Mucosa of rectum (tissue), 2 donors: Measurements from ENCODE around the gene RTN4RL1.

Source experiments
- H3K27ac ChIP-seq, 2 donors: one replicate each; pipeline ENCODE4 v1.7.0; 2013; ENCODE audit warnings: inconsistent platforms in 2 of 2, low read depth in 2 of 2, low read length in 2 of 2
- H3K27me3 ChIP-seq, 2 donors: one replicate each; pipeline ENCODE4 v1.7.0; 2013; ENCODE audit warnings: low read length in 2 of 2; ENCODE audit not compliant: control insufficient read depth in 2 of 2, insufficient read depth in 2 of 2
- H3K36me3 ChIP-seq, 2 donors: one replicate each; pipeline ENCODE4 v1.7.0; 2013; ENCODE audit warnings: low read length in 2 of 2; ENCODE audit not compliant: control insufficient read depth in 2 of 2, insufficient read depth in 2 of 2
- H3K4me1 ChIP-seq, 2 donors: one replicate each; pipeline ENCODE4 v1.7.0; 2013; ENCODE audit warnings: low read length in 2 of 2, mild to moderate bottlenecking in 1 of 2; ENCODE audit not compliant: control insufficient read depth in 2 of 2, insufficient read depth in 2 of 2
- H3K4me3 ChIP-seq, 2 donors: one replicate each; pipeline ENCODE4 v1.7.0; 2013; ENCODE audit warnings: low read length in 2 of 2
- H3K9ac ChIP-seq, 2 donors: one replicate each; pipeline ENCODE4 v1.7.0; 2013; ENCODE audit warnings: low read length in 2 of 2, low read depth in 1 of 2, mild to moderate bottlenecking in 1 of 2
- H3K9me3 ChIP-seq, 2 donors: one replicate each; pipeline ENCODE4 v1.7.0; 2013; ENCODE audit warnings: low read length in 2 of 2; ENCODE audit not compliant: control insufficient read depth in 2 of 2
- donor health status: healthy.
- donor health status: Normal muscosa, but diverticular disease.

Gene RTN4RL1

DNA sequence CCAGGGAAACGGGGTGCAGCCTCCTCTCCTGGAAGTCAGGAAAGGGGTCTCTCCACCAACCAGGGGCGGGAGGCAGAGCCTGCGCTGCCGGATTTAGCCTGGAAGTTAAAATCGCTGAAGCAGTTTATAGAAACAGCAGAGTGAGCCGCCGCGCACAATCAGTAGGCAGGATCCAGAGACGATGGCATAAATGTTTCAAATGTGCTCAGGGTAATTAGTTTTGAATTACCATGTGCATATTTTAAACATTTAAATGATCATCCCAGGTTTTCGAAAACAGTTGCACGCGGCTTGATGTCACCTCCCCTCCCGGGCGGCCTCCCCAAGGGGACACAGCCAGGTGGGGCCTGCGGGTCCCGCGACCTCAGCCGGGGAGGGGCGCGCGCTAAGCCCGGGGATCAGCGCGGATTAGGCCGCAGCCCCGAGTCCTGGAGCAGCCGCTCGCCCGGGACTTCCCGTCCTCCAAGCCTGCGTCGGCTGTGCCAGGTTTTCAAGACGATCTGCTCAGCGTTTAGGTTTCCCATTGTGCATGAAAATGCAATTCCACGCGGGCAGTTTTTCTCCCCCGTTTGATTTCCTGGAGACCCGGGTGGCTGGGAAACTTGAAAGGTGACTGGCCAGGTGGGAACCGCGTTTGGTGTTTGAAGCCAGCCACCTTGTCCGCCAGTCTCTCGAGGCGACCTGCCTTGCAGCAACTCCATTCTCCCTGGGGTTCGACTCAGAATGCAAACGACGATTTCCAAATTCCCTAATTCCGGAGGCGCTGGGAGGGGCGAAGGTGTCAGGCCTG, 117.0 kb downstream of the RTN4RL1 start:
- Histone ChIP-seq H3K9ac (no peak overlapping the region), H3K36me3 (no peaks in the 10 kb centered on the region), H3K27me3 (peaks cover 52 to 54% of the 10 kb centered on the region in 2 donors), H3K4me1 (peaks cover 3 to 4% of the 10 kb centered on the region in 2 donors), H3K4me3 (no peak overlapping the region), H3K9me3 (no peaks in the 10 kb centered on the region), H3K27ac (no peak overlapping the region)

DNA sequence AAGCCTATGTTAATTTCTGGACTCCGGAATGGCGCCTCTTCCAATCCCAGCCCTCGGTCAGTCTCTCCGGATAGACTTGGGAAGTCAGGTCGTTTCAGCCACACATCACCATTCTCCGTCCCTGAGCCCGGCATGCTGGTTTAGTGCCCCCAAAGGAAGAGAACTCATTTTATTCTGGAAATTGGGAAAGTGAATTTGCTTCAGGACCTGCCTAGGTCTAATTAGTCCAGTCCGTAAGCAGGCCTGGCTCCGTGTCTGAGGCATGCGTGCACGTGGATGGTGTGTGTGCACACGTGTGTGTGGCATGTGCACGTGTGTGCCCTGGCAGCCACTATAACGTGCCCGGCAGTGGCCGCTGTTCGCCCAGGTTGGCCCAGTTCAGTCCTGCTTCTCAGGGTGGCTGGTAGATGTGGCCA, 117.9 kb downstream of the RTN4RL1 start:
- Histone ChIP-seq H3K27ac (no peak overlapping the region), H3K4me1 (peaks cover 3 to 4% of the 10 kb centered on the region in 2 donors), H3K36me3 (no peaks in the 10 kb centered on the region), H3K27me3 (peaks cover 51 to 52% of the 10 kb centered on the region in 2 donors), H3K9me3 (no peaks in the 10 kb centered on the region), H3K4me3 (no peak overlapping the region), H3K9ac (no peak overlapping the region)

DNA sequence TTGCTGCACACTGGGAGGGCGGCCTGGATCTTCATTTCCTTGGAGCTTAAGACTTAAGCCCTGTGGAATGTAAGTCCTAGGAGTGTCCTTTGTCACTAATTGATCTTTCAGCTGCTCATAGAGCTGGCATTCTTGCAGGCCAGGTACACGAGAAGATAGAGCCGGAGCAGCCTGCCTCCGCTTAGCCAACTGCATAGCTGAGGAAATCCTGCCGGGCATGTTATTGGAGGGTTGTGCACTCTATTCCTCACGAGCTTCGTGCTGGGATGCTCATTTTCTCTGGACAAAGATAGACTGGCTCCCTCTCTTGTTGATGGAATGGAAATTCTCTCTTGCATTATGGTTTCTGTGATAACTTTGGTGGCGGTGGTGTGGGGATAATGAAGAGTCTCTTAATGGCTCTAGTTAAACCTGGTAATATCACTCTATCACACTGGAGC, 118.5 kb downstream of the RTN4RL1 start:
- Histone ChIP-seq H3K9ac (no peak overlapping the region), H3K9me3 (no peaks in the 10 kb centered on the region), H3K36me3 (no peaks in the 10 kb centered on the region), H3K4me1 (peaks cover 3 to 4% of the 10 kb centered on the region in 2 donors), H3K27me3 (peaks cover 47 to 52% of the 10 kb centered on the region in 2 donors), H3K4me3 (no peak overlapping the region), H3K27ac (no peak overlapping the region)

DNA sequence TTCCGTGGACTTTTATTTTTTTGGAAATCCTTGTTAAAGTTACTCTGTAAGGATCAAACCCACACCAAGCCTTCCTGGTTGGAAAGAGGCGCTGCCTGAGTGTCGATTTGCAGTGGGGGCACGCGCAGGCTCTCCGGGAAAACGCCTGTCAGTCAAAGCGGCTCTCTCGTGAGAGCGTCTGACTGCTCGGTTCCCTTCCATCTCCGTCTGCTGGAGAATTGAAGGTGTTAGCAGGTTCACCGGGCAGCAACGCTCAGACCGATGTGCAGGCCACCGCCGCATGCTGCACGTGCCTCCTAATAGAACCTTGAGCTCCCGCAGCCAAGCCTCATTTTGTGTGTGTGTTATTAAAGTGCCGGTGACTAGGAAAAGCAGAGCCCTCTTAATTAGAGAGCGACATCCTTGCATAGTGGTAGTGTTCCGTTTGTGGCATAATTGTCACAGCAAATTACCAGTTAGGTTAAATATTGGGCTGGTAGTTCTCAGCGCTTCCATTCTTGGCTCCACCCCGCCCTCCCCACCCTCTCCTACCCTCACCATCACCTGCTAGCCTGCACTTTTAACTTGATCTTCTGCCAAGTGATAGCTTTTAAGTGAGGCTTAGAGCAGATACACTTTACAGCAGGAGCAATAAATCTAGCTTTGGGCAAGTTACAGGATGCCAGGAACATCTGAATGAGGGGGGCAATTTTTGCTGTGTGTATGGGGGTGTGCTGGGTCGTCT, 119.8 kb downstream of the RTN4RL1 start:
- no peak overlapping the region for H3K4me3 ChIP-seq
- H3K9me3 ChIP-seq = no peaks in the 10 kb centered on the region
- peaks cover 44 to 52% of the 10 kb centered on the region in 2 donors for H3K27me3 ChIP-seq
- no peak overlapping the region for H3K27ac ChIP-seq
- H3K9ac ChIP-seq = no peak overlapping the region
- no peaks in the 10 kb centered on the region for H3K36me3 ChIP-seq
- peaks cover 3 to 4% of the 10 kb centered on the region in 2 donors for H3K4me1 ChIP-seq

DNA sequence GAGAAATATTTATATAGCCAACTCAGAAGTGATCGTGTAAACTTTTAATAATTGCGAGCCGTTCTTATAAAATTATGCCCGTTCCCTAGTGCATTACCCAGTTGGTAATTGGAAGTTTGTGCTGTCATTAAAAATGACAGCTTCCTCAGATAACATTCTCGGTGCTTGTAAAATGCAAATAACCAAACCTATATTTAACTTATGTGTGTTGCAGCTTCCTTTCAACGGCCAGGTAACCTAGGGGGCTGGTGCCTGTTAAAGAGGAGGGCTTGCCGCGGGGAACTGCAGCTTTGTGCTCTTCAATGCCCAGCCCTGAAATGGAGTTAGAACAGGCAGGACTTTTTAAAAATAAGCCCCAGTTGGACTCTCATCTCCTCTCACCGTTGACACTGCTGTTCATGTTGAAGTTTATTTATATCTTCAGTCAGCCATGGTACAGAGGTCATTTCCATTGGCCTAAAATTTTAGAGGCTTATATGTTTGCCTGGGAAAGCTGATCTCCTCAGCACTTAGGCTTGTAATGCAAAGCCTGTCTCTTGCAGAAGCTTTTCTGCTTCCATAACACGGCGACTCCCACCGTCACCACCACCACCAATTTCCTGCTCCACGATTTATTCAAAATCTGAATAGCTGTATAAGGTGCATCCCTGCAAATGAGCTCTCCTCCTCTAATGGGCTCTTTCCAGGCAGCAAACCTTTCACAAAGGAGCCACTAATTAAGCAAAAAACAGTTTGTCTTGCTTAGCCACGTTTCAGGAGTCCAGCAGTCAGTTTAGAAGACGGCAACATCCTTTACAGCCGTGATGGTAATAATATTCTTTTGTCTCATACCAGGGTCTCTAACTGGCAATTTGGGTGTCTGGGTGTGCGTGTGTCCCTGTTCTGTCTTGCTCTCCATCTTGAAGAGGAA, 120.6 kb downstream of the RTN4RL1 start:
- Histone ChIP-seq H3K36me3 (no peaks in the 10 kb centered on the region), H3K4me3 (no peak overlapping the region), H3K27ac (no peak overlapping the region), H3K4me1 (peaks cover 3 to 4% of the 10 kb centered on the region in 2 donors), H3K27me3 (peaks cover 44% of the 10 kb centered on the region in 2 donors), H3K9ac (no peak overlapping the region), H3K9me3 (no peaks in the 10 kb centered on the region)

DNA sequence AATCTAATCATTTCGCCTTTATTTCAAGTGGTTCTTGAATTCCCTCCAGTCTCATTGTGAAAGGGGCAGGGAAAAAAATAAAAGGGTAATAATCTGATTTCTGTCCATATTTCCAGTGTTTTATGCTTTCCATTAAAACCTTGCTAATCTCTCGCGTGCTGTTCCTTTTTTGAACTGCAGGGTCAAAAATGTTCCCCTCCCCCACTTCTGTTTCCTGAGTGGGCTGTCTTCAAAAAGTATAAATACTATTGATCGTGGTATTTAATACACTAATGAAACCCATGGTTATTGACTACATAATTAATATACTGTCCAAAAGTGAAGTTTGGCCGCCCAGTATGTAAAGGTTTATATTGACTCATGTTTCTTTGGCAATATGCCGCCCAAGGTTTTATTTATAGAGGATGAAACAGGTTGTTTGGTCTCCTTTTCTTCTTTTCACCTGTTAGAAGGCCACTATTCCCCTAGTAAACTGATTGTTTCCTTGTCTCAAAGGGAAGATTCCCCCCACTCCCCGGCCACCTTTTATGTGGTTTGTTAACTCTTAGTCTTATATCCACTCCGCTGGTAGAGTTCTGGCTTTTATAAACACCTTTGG, 125.6 kb downstream of the RTN4RL1 start:
- Histone ChIP-seq H3K4me1 (peaks cover 0 to 3% of the 10 kb centered on the region in 2 donors), H3K4me3 (no peak overlapping the region), H3K27me3 (peaks cover 5 to 8% of the 10 kb centered on the region in 2 donors), H3K9me3 (no peaks in the 10 kb centered on the region), H3K27ac (no peak overlapping the region), H3K9ac (no peak overlapping the region), H3K36me3 (peaks cover 32 to 40% of the 10 kb centered on the region in 2 donors)

DNA sequence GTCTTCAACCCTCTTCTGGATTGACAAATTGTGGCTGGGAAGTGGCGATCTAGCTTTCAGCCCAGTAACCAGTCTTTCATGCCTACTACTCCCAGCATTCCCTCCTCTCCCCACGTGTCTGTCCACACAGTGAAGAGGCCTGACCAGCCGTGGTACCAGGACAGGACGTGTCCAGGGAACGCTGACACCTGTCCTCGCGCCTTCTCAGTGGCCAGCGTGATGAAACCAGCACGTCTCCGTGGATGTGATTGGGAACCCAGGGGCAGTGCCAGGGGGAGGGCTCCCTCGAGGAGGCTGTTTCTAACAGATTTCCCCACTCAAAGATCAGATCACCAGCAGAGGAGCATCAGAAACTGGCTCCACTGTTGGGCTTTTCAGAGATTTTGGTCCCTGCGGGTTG, 126.3 kb downstream of the RTN4RL1 start:
- Histone ChIP-seq H3K36me3 (peaks cover 35 to 46% of the 10 kb centered on the region in 2 donors), H3K27ac (no peak overlapping the region), H3K4me1 (no peaks in the 10 kb centered on the region), H3K27me3 (peaks cover 2 to 5% of the 10 kb centered on the region in 2 donors), H3K9ac (no peak overlapping the region), H3K4me3 (no peak overlapping the region), H3K9me3 (no peaks in the 10 kb centered on the region)

DNA sequence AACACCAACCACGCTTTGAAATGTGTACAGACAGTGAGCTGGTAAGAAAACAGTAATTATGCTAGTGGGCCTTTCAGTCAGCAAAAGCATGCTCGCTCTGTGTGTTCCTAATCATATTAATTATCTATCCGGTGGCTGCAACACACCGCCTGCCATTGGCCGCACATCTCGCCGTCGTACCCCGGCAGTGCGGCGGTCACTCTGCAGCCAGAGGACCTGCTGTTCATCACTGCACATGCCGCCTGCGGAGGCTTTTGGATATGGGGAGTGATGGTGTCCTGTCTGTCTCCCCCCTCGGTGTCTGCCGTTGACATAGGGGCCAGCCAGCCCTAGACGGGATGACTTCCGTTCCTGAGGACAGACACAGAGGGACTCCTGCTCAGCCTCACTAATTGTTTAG, 126.8 kb downstream of the RTN4RL1 start:
- Histone ChIP-seq H3K4me1 (no peaks in the 10 kb centered on the region), H3K27me3 (peaks cover 0 to 2% of the 10 kb centered on the region in 2 donors), H3K9me3 (no peaks in the 10 kb centered on the region), H3K9ac (no peak overlapping the region), H3K27ac (no peak overlapping the region), H3K4me3 (no peak overlapping the region), H3K36me3 (peaks cover 38 to 48% of the 10 kb centered on the region in 2 donors)

DNA sequence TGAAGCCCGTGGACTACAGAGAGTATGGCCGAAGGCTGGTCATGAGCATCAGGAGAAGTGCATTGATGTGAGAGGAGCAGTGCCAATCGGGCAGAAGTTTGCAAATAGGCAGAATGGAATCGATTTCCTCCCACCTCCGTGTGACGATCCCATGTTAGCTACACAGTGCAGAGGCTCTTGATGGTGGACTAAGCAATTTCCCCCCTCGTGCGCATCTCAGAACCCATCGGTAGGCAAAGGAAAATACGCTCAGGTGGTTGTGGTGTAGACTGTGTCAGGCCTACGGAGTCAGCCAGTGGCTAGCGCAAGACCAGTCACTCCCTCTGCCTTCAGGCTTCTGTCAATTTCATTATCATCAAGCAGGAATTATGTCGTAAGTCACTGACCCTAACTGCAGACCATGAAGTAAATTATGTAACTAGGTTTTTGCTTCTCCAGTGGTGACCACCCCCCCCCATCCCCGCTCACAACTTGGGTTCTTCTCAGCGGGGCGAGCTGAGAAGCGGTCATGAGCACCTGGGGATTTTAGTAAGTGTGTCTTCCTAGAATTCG, 128.0 kb downstream of the RTN4RL1 start:
- H3K9me3 ChIP-seq = no peaks in the 10 kb centered on the region
- H3K36me3 ChIP-seq = peaks cover 45 to 48% of the 10 kb centered on the region in 2 donors
- no peak overlapping the region for H3K4me3 ChIP-seq
- H3K27me3 ChIP-seq = no peaks in the 10 kb centered on the region
- no peak overlapping the region for H3K9ac ChIP-seq
- H3K27ac ChIP-seq = no peak overlapping the region
- no peaks in the 10 kb centered on the region for H3K4me1 ChIP-seq
